ENCODE measurements around the gene RERE.
"Not testable (repeated sequence)": the region's sequence is repeated elsewhere in the genome, so short reads cannot be mapped to it uniquely, and the experiment has no call there.

The RERE gene

DNA sequence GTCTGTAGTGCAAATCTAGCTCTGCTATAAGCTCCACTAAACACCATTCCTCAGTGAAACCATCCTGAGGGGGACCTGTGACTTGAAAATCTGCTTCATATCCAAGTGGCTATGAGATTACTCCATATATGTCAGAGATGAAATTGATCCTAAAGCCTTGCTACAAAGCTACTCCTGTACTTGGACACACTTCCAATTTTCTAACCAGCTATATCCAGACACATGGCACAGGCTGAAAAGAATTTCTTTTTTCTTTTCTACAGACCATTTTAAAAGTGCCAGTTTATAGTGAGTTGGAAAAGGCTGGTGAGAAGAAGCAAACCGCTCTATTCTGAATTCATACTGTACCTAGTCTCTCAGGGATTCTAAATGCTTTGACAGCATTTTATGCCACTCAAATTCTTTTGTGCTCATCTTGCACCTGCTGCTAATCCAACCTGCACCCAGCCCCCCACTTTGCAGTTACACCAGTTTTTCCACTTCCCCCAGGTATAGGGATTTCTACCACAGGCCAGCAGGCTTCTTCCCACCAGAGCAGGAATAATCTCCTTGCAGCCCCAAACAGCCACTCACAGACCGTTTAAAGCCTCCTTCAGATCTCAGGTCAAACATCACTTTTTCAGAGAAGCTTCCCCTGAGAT lies 112.5 kb downstream of the RERE start:
- no peak for DNase-seq
- intact Hi-C loops (cut with DNase I) = no loop called here

GRCh38 chr1:8702850-8703810 lies 114.3 kb downstream of the RERE start:
- intact Hi-C loops (cut with DNase I) = no loop called here
- peak; percentile 82 to 96 (median 91) for DNase-seq

DNA sequence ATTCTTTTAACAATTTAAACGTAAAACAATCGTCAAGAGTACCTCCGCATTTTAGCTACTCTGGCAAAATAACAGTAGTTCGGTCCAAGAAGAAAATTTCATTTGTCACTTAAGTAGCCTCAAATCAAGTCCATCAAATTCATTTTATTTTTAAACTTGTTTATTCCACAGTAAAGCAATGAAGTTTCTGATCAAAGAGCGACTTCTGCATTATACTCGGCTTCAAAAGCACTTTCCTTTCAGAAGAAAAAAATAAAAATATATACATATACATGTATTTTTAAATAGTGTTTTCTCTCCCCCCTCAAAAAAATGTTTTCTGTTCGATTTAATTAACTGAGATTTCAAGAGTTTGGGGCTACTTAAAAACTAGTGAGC lies 115.0 kb downstream of the RERE start:
- DNase-seq = no peak
- intact Hi-C loops (cut with DNase I) = no loop called here

DNA sequence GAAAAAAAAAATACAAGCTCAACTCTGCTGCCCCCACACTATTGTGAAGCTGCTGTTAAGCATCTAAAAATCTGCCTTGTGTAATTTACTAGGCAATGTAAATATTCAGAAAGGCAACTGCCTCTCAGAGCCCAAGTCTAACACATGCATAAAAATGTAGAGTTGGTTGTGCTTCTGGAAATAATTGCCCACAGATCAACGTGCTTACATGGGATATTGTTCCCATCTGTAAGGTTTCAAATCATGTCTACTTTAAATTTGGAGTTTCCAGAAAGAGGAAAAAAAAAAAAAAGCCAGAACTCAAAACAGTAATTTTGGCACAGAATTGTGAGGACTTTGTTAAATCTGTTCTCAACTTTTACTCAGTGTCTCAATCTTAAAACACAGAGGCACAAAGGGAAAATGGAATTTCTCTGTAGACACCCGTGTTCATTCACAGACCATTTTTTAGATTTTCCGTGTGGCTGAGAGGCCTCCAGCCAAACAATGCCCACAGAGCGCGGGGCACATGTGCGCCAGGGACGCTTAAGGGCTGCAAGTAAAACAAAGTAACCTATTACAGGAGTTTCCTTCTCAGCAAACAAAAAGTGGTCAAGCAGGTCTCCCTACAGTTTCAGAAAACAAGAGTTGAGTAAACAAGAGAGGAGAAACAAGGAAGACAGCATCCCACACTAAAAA lies 115.5 kb downstream of the RERE start:
- intact Hi-C loops (cut with DNase I) = no loop called here
- peak in 10 of 42 donors; percentile 15 to 53 (median 35) for DNase-seq

GRCh38 chr1:8699679-8700078 lies 117.8 kb downstream of the RERE start:
- no peak for DNase-seq
- intact Hi-C loops (cut with DNase I) = no loop called here

GRCh38 chr1:8698937-8699447 lies 118.4 kb downstream of the RERE start:
- DNase-seq = no peak
- intact Hi-C loops (cut with DNase I) = no loop called here

DNA sequence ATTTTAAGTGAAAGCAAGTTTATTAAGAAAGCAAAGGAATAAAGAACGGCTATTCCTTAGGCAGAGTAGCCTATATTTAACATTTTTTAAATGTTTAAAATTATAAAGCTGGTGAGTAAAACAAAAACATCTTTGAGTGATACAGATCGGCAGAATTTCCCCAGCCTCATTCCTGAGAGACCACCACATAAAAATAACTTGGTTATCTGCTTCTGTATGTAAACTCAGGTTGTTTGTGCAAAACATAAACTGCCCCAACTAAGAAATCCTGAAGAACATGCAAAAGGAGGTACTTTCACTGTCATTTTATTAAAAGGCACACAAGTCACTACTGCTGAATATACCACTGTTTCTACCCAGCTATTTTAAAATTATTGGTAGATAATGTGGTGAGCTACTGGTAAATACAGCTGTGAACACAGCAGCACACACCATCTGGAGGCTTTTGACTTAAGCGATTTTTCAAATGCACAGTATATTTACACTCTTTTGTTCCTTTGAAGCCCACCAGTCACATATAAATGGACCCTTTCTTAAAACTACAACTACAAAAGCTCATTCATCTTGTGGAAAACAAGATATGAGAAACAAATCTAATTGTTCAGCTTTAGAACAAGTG lies 119.3 kb downstream of the RERE start:
- DNase-seq = no peak
- intact Hi-C loops (cut with DNase I) = no loop called here

DNA sequence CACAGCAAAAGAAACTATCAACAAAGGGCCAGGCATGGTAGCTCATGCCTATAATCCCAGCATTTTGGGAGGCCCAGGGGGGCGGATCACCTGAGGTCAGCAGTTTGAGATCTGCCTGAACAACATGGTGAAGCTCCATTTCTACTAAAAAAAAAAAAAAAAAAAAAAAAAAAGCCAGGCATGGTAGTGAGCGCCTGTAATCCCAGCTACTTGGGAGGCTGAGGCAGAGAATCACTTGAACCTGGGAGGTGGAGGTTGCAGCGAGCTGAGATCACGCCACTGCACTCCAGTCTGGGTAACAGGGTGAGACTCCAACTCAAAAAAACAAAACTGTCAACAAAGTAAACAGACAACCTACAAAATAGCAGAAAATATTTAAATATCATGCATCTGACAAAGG lies 122.0 kb downstream of the RERE start:
- DNase-seq; intact Hi-C loops (cut with DNase I): not testable (repeated sequence)

DNA sequence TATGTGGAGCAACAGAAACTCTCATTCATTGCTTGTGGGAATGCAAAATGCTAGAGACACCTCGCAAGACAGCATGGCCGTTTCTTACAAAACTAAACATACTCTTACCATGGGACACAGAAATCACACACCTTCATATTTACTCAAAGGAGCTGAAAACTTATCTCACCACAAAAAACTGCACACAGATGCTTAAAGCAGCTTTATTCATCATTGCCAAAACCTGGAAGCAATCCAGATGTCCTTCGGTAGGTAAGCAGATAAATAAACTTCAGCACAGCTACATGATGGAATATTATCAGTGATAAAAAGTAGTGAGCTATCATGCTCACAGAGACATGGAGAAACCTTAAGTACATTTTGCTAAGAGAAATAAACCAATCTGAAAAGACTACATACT lies 124.3 kb downstream of the RERE start:
- intact Hi-C loops (cut with DNase I) = no loop called here

DNA sequence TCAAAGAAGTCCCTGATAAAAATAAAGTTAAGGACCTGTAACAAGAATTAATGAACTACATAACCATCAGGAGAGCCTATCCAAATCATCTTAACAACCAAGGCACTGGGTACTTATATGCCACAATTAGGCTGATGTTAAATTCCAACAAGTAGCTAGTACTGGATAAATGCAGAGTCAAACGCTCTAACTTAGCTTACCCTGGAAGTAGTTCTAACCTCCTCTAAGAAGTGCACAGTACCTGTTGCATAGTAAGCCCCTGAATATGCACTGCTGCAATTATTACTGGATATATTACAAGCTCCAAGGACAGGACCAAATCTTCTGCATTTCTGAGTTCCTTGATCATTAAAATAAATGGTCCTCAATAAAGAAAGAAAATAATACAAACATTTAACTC lies 125.8 kb downstream of the RERE start:
- intact Hi-C loops (cut with DNase I) = no loop called here
- DNase-seq = no peak

More for the DNA sequence above, 124.3 kb downstream of the RERE start:
- no peak for DNase-seq

- intact Hi-C loops (cut with DNase I) = no loop called here
- DNase-seq = no peak
These were observed 127.3 kb downstream of the RERE start for GRCh38 chr1:8690253-8690525.

GRCh38 chr1:8689431-8690252 lies 127.8 kb downstream of the RERE start:
- intact Hi-C loops (cut with DNase I) = no loop called here
- no peak for DNase-seq

- DNase-seq = no peak
- intact Hi-C loops (cut with DNase I) = no loop called here
These were observed 129.9 kb downstream of the RERE start for GRCh38 chr1:8687538-8687937.

DNA sequence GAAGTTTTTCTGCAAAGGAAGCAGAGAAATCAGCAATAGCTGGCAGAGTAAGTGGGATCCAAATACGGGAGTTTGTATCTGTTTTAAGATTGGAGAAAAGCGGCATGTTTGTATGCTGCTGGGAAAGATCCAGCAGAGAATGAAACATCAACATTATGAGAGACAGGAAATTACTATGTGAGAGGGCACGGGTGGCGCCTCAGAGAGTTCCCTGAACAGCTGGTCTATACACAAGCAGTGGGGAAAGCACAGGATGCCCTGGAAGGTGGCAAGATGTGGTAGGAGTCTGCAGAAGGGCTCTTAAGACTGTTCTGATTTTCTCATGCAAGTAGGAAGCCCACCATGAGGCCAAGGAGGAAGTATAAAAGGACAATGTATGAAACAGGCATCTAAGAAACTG lies 130.4 kb downstream of the RERE start:
- peak in 1 of 42 donors; percentile 27 for DNase-seq
- intact Hi-C loops (cut with DNase I) = no loop called here

- intact Hi-C loops (cut with DNase I) = no loop called here
- no peak for DNase-seq
These were observed 132.0 kb downstream of the RERE start for GRCh38 chr1:8685463-8685862.

DNA sequence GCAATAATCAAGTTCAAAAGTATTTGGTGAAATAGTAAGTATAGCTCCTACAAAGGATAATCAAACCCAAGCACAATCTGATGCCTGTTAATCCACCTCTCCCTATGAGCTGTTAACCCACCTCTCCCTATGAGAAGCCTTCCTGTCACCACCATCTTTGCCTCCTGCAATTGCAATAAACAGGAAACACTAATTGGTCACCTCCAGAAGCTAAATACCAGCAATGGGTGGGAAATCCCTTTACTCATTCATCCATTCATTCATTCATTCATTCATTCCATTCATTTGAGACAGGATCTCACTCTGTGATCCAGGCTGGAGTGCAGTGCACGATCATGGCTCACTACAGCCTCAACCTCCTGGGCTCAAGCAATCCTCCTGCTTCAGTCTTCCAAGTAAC lies 132.8 kb downstream of the RERE start:
- intact Hi-C loops (cut with DNase I) = no loop called here

DNA sequence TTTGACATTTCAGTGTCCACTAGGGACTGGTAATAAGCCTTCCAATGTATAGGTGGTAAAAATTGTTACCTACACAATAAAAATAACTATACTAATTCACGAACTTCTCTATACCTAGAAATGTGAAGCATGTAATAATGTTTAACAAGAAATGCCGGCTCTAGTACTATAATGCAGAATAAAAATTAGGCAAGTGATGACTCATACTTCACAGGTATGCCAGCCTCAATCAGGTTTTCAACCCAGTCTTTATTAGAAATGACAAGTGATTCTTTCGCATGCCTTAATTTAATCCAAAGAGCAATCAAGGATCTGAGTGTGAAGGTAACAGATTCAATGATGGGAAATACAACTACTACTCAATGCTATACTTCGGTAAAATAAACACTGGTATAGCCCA lies 134.9 kb downstream of the RERE start:
- intact Hi-C loops (cut with DNase I) = no loop called here
- DNase-seq = peak in 1 of 42 donors; percentile 24

More for the DNA sequence above, 132.8 kb downstream of the RERE start:
- DNase-seq = no peak

GRCh38 chr1:8681911-8682310 lies 135.5 kb downstream of the RERE start:
- no peak for DNase-seq

More at GRCh38 chr1:8681911-8682310, 135.5 kb downstream of the RERE start:
- intact Hi-C loops (cut with DNase I) = no loop called here

Data from head of caudate nucleus (tissue), 42 donors.